ENCODE data around the gene MGAT1.
"Not testable (repeated sequence)": the region's sequence is repeated elsewhere in the genome, so short reads cannot be mapped to it uniquely, and the experiment has no call there.

Gene MGAT1

DNA sequence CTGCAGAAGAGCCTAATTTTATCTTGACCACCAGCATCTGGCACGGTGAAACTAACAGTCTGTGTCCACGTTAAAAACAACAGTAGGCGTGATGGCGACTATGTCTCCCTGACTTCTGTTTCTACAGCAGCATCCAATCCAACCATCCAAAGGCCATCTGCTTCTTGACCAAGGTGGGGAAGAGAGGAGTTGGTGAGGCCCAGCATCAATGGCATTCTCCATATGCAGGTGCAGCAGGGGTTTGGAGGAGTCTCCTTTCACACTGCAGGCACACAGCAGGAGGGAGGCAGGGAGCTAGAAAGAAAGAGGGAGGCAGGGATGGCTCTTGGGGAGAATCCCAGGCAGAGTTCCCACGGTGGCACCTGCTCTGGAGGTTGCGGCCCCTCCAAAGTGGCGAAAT is 27.0 kb downstream of the MGAT1 start:
- TF ChIP-seq, protein P1, sequence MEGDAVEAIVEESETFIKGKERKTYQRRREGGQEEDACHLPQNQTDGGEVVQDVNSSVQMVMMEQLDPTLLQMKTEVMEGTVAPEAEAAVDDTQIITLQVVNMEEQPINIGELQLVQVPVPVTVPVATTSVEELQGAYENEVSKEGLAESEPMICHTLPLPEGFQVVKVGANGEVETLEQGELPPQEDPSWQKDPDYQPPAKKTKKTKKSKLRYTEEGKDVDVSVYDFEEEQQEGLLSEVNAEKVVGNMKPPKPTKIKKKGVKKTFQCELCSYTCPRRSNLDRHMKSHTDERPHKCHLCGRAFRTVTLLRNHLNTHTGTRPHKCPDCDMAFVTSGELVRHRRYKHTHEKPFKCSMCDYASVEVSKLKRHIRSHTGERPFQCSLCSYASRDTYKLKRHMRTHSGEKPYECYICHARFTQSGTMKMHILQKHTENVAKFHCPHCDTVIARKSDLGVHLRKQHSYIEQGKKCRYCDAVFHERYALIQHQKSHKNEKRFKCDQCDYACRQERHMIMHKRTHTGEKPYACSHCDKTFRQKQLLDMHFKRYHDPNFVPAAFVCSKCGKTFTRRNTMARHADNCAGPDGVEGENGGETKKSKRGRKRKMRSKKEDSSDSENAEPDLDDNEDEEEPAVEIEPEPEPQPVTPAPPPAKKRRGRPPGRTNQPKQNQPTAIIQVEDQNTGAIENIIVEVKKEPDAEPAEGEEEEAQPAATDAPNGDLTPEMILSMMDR (IDR thresholded peaks at IDR 0.05; ENCODE audit: control insufficient read depth, insufficient read depth, low read depth, low read length, missing control alignments), result no peak
- no peak for DNase-seq (ENCODE audit: low read depth)
- no peak overlapping the region for H3K4me3 ChIP-seq (ENCODE audit: control insufficient read depth, low read depth, low read length)

GRCh38 chr5:180771839-180772238 is 30.8 kb downstream of the MGAT1 start:
- H3K4me3 ChIP-seq (ENCODE audit: control insufficient read depth, low read depth, low read length), result no peak overlapping the region
- DNase-seq (ENCODE audit: low read depth), result no peak

DNA sequence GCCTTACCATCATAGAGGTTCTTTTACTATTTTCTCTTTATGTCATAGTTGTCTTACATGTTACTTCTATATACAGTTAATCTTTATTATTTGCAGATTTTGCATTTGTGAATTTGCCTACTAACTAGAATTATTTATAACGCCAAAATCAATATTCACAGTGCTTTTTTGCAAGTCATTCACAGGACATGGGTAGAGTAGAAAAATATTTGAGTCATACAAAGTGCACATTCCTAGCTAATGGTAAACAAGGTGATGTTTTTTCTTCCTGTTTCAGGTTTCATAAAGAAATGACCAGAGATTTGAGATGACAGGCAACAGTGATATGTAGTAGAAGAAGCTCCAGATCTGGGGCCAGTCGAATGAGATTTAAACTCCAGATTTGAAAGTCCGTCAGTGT is 32.8 kb downstream of the MGAT1 start:
- DNase-seq (ENCODE audit: low read depth), result no peak
- TF ChIP-seq, protein P1 (IDR thresholded peaks at IDR 0.05; ENCODE audit: control insufficient read depth, insufficient read depth, low read depth, low read length, missing control alignments), result no peak
- H3K4me3 ChIP-seq (ENCODE audit: control insufficient read depth, low read depth, low read length), result no peak overlapping the region

More at GRCh38 chr5:180771839-180772238, 30.8 kb downstream of the MGAT1 start:
- TF ChIP-seq, protein P1 (IDR thresholded peaks at IDR 0.05; ENCODE audit: control insufficient read depth, insufficient read depth, low read depth, low read length, missing control alignments), result no peak

- no peak for DNase-seq (ENCODE audit: low read depth)
- TF ChIP-seq, protein P1 (IDR thresholded peaks at IDR 0.05; ENCODE audit: control insufficient read depth, insufficient read depth, low read depth, low read length, missing control alignments), result no peak
- no peak overlapping the region for H3K4me3 ChIP-seq (ENCODE audit: control insufficient read depth, low read depth, low read length)
Measured at GRCh38 chr5:180755601-180756000, 47.0 kb downstream of the MGAT1 start.

GRCh38 chr5:180744253-180744652 is 58.4 kb downstream of the MGAT1 start:
- TF ChIP-seq, protein P1 (IDR thresholded peaks at IDR 0.05; ENCODE audit: control insufficient read depth, insufficient read depth, low read depth, low read length, missing control alignments), result no peak
- DNase-seq (ENCODE audit: low read depth), result no peak
- no peak overlapping the region for H3K4me3 ChIP-seq (ENCODE audit: control insufficient read depth, low read depth, low read length)

DNA sequence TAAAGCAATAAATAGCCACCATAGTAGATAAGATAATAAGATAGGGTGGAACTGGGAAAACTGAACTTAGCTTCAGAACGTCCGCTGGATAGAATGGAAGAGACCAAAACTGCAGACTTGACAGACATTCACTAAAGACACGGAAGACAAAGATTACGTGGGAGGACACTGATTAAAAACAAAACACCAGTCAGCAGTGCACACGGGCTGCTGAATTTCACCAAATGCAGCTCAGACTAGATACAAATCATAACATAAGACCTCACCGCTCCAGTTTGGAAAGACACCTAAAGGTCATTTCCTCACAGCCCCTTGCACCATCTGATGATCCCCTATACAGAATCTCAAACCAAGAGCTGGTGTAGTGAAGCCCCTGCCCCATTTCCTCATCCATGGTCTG is 59.9 kb downstream of the MGAT1 start:
- TF ChIP-seq, protein P1 (IDR thresholded peaks at IDR 0.05; ENCODE audit: control insufficient read depth, insufficient read depth, low read depth, low read length, missing control alignments), result no peak
- DNase-seq (ENCODE audit: low read depth), result no peak
- no peak overlapping the region for H3K4me3 ChIP-seq (ENCODE audit: control insufficient read depth, low read depth, low read length)

DNA sequence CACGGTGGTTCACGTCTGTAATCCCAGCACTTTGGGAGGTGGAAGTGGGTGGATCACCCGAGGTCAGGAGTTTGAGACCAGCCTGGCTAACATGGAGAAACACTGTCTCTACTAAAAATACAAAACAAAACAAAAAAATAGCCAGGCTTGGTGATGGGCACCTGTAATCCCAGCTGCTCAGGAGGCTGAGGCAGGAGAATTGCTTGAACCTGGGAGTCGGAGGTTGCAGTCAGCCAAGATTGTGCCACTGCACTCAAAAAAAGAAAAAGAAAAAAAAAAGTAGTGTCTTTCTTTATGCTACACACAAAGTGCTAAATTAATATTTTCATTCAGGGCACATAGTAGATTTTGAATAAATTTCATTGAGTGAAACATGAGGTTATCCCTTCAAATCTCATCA is 61.7 kb downstream of the MGAT1 start:
- not testable (repeated sequence) for H3K4me3 ChIP-seq (ENCODE audit: control insufficient read depth, low read depth, low read length); DNase-seq (ENCODE audit: low read depth)
